Gastrocnemius medialis (tissue), 4 donors: ENCODE measurements around the gene CDH23. TPM values are rescaled to one million over a fixed set of nuclear protein-coding genes. Genes with fewer than 3 reads are reported as not detected.

Source experiments
- ATAC-seq, 2 donors: fragments of 150-250 bp; one replicate each; pipeline ENCODE4 v1.9.1; 2016
- DNase-seq, 2 donors: peaks; one replicate each; pipeline ENCODE4 v3.0.0-alpha.2; 2019
- H3K27ac ChIP-seq, 4 donors: fragments of 200-600 bp; sonication (generic); 1 replicate in 1 of 4; 2 replicates in 3 of 4; pipeline ENCODE4 v1.5.1; 2016 to 2018; ENCODE audit warnings: mild to moderate bottlenecking in 2 of 4, moderate library complexity in 1 of 4
- H3K27me3 ChIP-seq, 3 donors: fragments of 200-600 bp; sonication (generic) in 2 of 3; 1 replicate in 1 of 3; 2 replicates in 2 of 3; pipeline versions ENCODE4 v1.5.1 to v1.6.0; 2016 to 2019; ENCODE audit warnings: mild to moderate bottlenecking in 1 of 3, moderate library complexity in 1 of 3
- H3K36me3 ChIP-seq, 2 donors: fragments of 200-600 bp; sonication (generic) in 1 of 2; one replicate each; pipeline ENCODE4 v1.5.1; 2017 to 2018
- H3K4me1 ChIP-seq, 2 donors: fragments of 200-600 bp; sonication (generic) in 1 of 2; one replicate each; pipeline ENCODE4 v1.5.1; 2016 to 2017; ENCODE audit warnings: mild to moderate bottlenecking in 2 of 2
- H3K4me3 ChIP-seq, 4 donors: fragments of 200-600 bp; sonication (generic) in 3 of 4; 1 replicate in 1 of 4; 2 replicates in 3 of 4; pipeline ENCODE4 v1.5.1; 2016 to 2019; ENCODE audit warnings: mild to moderate bottlenecking in 2 of 4
- H3K9me3 ChIP-seq, 3 donors: fragments of 200-600 bp; sonication (generic) in 2 of 3; 1 replicate in 1 of 3; 2 replicates in 2 of 3; pipeline ENCODE4 v1.5.1; 2016 to 2019
- CTCF ChIP-seq, 5 experiments: fragments of 450-650 bp in 3 of 5; fragments of 200-600 bp in 2 of 5; sonication (generic) in 2 of 5; IDR thresholded peaks in 4 of 5; conservative IDR thresholded peaks in 1 of 5; 1 replicate in 4 of 5; 2 replicates in 1 of 5; pipeline ENCODE4 v1.5.1; 2016 to 2019; ENCODE audit warnings: antibody characterized with exemption in 5 of 5, mild to moderate bottlenecking in 3 of 5, moderate library complexity in 3 of 5
- POLR2A ChIP-seq, 2 donors: fragments of 450-650 bp; IDR thresholded peaks; one replicate each; pipeline ENCODE4 v1.6.1; 2017; ENCODE audit warnings: antibody characterized with exemption in 2 of 2, mild to moderate bottlenecking in 2 of 2, moderate library complexity in 2 of 2
- in situ Hi-C, 4 donors: fragments of 200-750 bp; cut with MboI; loops; one replicate each; pipeline versions ENCODE4 v1.15.0 to v1.8.0; 2017; ENCODE audit warnings: low sequenced_read_pairs in 4 of 4
- intact Hi-C: fragments of 100-400 bp; cut with DNase I; formaldehyde crosslinking; loops from one replicate; pipeline ENCODE4 v1.15.1; 2023; ENCODE audit warnings: low total_unique reads
- total RNA-seq, 4 donors: library from RNA; depleted of rRNA; stranded (reverse); fragments of >200 nt; gene quantifications; one replicate each; pipeline versions ENCODE4 v1.1.0 to v1.2.3, GENCODE V29; 2016

CDH23 gene
- total RNA-seq, 4 donors from 2014 or later = 0.53 to 1.8 (median 1.2) TPM

- no peak overlapping the region for H3K27ac ChIP-seq
- intact Hi-C loops = no loop called here
- no peaks in the 10 kb centered on the region for H3K36me3 ChIP-seq
These were observed 98.3 kb downstream of the CDH23 start for GRCh38 chr10:71494980-71495381.

GRCh38 chr10:71496927-71497762 is 100.4 kb downstream of the CDH23 start:
- H3K9me3 ChIP-seq = no peaks in the 10 kb centered on the region
- ATAC-seq = peak in 1 of 2 donors; percentile 12
- H3K27ac ChIP-seq = no peak overlapping the region
- H3K4me1 ChIP-seq = peaks cover 8 to 9% of the 10 kb centered on the region in 2 donors
- in situ Hi-C loops (no loop called here), intact Hi-C loops (no loop called here)
- H3K36me3 ChIP-seq = no peaks in the 10 kb centered on the region
- H3K27me3 ChIP-seq = no peaks in the 10 kb centered on the region
- no peak for TF ChIP-seq CTCF (IDR thresholded peaks at IDR 0.05 in 4 of 5, conservative IDR thresholded peaks at IDR 0.05 in 1 of 5)
- no peak for TF ChIP-seq POLR2A (IDR thresholded peaks at IDR 0.05)
- no peak for DNase-seq
- H3K4me3 ChIP-seq = no peak overlapping the region

More at GRCh38 chr10:71494980-71495381, 98.3 kb downstream of the CDH23 start:
- H3K4me3 ChIP-seq = no peak overlapping the region
- DNase-seq (no peak), ATAC-seq (no peak)
- in situ Hi-C loops = no loop called here
- no peaks in the 10 kb centered on the region for H3K9me3 ChIP-seq
- peaks cover 8 to 9% of the 10 kb centered on the region in 2 donors for H3K4me1 ChIP-seq
- no peak for TF ChIP-seq CTCF (IDR thresholded peaks at IDR 0.05 in 4 of 5, conservative IDR thresholded peaks at IDR 0.05 in 1 of 5)
- TF ChIP-seq POLR2A (IDR thresholded peaks at IDR 0.05) = no peak
- H3K27me3 ChIP-seq = no peaks in the 10 kb centered on the region

GRCh38 chr10:71497763-71498326 is 101.1 kb downstream of the CDH23 start:
- peaks cover 8 to 9% of the 10 kb centered on the region in 2 donors for H3K4me1 ChIP-seq
- no peaks in the 10 kb centered on the region for H3K27me3 ChIP-seq
- ATAC-seq (peak in 1 of 2 donors; percentile 28), DNase-seq (no peak)
- no peak overlapping the region for H3K27ac ChIP-seq
- TF ChIP-seq POLR2A (IDR thresholded peaks at IDR 0.05) (no peak), CTCF (IDR thresholded peaks at IDR 0.05 in 4 of 5, conservative IDR thresholded peaks at IDR 0.05 in 1 of 5) (no peak)
- H3K4me3 ChIP-seq = no peak overlapping the region
- no peaks in the 10 kb centered on the region for H3K9me3 ChIP-seq
- in situ Hi-C loops = no loop called here
- intact Hi-C loops = no loop called here
- H3K36me3 ChIP-seq = no peaks in the 10 kb centered on the region

- in situ Hi-C loops = no loop called here
- Histone ChIP-seq H3K9me3 (no peaks in the 10 kb centered on the region), H3K27me3 (no peaks in the 10 kb centered on the region), H3K4me3 (no peak overlapping the region), H3K36me3 (no peaks in the 10 kb centered on the region), H3K4me1 (peaks cover 9 to 14% of the 10 kb centered on the region in 2 donors), H3K27ac (no peak overlapping the region)
- TF ChIP-seq CTCF (IDR thresholded peaks at IDR 0.05 in 4 of 5, conservative IDR thresholded peaks at IDR 0.05 in 1 of 5) = no peak
- DNase-seq = no peak
- intact Hi-C loops = no loop called here
- no peak for ATAC-seq
These were observed 104.7 kb downstream of the CDH23 start for GRCh38 chr10:71501402-71501801.
